GM18868 (cell line): ENCODE data around the gene NTRK2.
"Not testable (repeated sequence)": the region's sequence is repeated elsewhere in the genome, so short reads cannot be mapped to it uniquely, and the experiment has no call there.

Experiments
- ATAC-seq: cut with Tn5 transposase; IDR thresholded peaks from one replicate; pipeline ENCODE4 v1.9.1; 2021; ENCODE audit warnings: mild to moderate bottlenecking, moderate library complexity; ENCODE audit not compliant: unreplicated experiment

NTRK2 gene

DNA sequence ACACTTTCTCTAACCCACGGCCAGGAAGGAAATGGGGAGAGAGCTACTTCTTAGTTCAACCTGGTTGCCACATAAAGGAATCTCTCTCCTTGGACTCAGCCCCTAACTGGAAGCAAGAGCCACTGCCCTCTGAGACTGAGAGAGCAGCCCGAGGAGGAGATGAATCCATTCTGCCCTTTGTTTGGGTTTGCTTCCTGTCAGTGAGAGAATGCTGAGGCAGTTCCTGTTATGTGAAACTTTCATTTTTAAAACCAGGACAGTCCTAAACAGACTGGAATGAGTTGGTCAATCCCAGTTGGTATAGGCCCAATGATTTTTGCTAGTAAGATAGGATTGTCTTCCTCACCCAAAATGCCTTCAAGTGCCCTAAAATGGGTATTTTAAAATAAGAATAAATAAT, 205.1 kb downstream of the NTRK2 start:
- no peak for ATAC-seq

DNA sequence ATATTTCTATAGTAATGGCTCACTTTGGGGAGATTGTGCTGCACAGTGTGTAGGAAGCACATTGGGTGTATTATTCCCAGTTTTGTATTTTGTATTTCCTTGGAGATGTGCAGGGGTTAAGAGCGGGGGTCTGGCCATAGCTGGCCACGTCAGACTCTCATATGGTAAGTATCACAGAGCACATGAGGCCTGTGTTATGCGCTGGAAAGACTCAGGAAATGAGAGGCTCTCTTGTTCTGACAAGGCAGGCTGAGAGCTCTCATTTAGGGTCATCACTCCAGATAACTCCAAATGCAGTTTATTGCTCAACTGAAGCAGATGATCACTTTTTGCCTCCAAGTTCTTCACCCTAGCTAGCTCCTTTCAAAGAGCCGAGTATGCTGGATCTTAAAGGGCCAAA, 205.7 kb downstream of the NTRK2 start:
- no peak for ATAC-seq

DNA sequence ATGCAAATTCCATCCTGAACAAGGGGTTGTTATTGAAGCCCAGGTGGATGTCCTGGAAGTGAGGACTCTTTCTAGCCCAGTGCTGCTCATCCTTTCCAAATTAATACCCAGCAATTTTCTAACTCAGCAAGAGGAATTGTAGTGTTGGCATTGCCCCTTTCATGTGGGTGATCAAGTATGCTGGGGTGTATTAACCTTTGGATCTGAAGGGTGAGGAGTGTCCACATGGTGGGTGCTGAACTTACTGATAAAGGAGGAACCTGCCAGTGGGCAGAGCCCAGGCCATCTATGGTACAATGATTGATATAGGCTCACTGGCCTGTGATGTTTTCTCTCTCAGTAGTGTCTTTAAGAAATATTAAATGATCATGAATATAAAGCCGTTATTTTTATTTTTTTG, 210.1 kb downstream of the NTRK2 start:
- no peak for ATAC-seq

- no peak for ATAC-seq
Observed at GRCh38 chr9:84880835-84881234, 211.3 kb downstream of the NTRK2 start.

DNA sequence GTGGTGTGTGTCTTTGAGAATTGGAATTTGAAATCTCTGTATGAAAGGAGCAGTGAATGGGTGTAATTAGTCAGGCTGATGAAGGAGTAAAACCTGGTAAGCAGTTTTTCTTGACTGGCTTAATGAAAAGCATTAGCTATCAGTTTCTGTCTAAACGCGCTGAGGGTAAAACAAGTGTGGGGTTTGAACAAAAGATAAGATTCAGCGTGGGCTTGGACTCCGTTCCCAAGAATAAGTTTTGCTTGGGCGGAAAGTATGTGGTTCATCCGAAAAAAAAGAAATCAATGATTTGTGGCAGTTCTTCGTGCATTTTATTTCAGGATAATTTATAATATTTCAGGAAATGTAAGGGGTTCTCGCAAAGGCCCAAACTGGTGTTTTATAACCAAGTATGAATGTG, 217.3 kb downstream of the NTRK2 start:
- no peak for ATAC-seq

DNA sequence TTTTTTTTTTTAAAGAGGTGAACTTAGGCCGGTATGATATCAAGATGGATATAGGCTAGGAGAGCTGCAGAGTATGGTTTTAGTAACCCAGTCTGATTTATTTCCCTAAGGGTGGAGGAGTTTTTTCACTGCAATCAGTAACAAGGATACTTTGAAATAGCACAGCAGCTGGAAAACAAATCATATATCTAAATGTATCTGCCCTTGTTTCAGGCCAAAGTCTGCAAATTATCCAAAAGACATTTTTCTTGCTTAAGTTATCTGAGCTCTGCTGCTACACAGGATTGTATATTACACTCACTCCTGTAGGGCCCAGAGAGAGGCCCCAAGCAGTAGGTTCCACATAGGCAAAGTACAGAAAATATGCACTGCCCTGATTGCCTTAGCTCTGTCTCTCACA, 222.4 kb downstream of the NTRK2 start:
- no peak for ATAC-seq

DNA sequence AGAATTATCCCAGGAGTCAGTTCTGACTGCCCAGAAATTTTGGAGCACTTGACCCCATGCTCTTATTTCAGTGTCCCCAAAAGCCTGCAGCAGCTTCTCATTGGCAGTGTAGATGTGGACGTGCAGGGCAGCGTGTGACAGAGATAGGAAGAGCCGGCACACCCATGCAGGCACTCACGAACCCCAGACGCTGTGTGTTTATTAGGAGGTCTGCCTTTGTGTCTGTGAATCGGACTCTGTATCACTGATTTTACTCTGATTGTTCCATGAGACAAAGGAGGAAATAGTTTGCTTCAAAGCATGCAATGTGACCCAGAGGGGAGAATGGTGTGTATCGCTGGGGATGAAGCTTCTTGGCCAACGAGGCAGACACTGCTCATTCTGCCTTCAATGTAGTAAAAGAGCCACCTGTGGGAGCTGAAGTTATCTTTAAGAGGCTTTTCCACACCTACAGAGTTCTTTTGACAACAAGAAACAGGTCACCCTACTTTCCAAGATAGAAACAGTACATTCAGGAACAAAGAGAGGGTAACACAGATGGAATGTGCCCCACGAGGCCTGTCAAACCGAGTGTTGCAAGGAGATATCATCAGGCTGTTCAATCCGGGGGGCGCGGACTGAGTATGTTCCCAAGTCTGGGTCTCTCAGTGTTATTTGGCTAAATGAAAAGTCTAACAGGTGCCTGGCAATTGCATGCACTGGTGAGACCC, 224.0 kb downstream of the NTRK2 start:
- ATAC-seq = no peak

DNA sequence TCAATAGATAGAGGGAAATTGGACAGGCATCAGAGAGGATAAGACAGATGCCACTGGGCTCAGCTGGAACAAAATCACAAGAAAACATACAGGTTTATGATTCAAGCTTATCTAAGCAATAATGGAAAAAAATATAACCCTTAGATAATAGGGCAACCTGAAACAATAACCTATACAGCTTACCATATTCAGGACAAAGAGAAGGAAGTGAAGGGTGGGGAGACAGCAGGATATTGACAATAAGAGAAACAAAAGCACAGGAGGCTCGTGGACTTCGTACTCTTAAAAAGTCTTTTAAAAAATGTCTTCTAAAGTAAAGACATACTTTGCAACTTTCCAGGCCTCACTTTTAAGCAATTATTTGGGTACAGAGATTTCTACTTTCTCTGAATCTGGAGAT, 225.3 kb downstream of the NTRK2 start:
- ATAC-seq = no peak

DNA sequence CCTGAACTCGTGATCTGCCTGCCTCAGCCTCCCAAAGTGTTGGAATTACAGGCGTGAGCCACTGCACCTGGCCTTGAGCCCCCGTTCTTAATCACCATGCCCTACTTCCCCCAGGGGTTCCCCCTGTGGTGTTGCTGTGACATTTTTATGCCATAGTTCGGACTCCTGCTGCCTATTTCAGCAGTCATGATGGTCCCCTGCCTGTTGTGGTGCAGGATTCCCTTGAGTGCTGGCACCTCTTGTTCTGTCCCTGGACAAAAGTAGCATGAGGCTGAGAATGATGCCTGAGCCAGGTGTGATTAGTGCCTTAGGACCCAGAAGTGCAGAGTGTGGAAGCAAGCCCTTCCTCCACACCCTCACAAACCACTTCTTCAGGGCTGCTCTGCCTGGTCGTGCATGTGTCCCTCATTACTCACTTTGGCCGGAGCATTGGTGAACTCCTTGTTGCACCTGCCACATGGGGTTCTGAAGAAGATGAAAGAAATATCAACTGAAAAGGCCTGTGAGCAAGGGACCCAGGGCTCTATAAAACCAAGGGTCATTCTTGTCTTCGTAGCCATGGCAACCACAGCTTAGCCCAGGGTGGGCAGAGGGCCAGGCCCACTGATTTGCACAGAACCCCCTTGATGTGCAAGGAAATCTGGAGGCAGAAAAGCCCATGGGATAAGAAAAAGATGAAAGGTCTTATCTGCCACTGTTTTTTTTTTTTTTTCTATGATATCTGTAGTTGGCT, 228.0 kb downstream of the NTRK2 start:
- ATAC-seq = no peak

GRCh38 chr9:84898188-84898587, 228.7 kb downstream of the NTRK2 start:
- ATAC-seq = no peak

DNA sequence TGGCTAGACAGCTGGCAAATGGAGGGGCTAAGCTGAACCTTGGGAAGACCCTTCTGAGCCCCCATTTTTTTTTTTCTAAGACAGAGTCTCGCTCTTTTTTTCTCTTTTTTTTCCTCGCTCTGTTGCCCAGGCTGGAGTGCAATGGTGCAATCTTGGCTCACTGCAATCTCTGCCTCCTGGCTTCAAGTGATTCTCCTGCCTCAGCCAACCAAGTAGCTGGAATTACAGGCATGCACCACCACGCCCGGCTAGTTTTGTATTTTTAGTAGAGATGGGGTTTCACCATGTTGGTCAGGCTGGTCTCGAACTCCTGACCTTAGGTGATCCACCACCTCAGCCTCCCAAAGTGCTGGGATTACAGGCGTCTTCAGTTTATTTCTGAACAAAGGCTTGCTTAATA, 229.1 kb downstream of the NTRK2 start:
- not testable (repeated sequence) for ATAC-seq

DNA sequence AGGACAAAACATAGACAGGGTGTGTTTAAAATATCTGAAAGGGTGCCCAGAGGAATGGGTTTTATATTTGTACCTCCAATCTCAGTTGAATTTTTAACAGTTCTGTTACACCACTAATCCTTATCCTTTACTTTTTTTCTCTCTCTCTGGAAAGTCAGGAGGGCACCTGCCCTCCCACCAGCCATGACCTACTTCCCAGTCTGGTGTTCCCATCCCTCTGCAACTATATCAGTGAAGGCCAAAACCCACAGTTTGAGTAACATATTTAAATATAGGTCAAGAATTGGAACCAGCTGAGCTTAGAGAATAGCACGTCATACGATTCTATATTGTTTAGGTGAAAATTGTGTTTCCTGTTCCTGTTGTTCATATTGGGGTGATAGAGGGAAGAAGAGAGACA, 229.8 kb downstream of the NTRK2 start:
- no peak for ATAC-seq

- ATAC-seq = no peak
Observed at GRCh38 chr9:84900421-84900820, 230.9 kb downstream of the NTRK2 start.

GRCh38 chr9:84903963-84904362, 234.4 kb downstream of the NTRK2 start:
- ATAC-seq = no peak

DNA sequence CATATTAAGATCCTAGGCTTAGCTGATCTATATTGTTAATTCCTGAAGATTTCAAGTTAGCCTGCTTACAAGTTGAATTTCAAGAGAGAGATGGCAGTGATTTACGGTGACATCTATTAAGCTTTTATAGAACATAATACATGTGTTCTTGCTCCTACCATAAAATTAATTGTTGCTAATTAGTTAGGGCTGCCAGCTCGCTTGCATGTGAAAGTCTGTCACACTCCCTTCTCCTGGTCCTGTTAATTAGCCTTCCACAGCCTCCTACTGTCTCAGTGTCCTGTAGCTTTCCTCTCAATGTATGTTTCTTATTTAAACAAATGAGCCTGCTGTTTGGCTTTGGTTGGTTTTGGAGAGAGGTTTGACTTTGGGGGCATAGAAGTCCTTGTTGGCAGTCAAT, 247.2 kb downstream of the NTRK2 start:
- no peak for ATAC-seq

DNA sequence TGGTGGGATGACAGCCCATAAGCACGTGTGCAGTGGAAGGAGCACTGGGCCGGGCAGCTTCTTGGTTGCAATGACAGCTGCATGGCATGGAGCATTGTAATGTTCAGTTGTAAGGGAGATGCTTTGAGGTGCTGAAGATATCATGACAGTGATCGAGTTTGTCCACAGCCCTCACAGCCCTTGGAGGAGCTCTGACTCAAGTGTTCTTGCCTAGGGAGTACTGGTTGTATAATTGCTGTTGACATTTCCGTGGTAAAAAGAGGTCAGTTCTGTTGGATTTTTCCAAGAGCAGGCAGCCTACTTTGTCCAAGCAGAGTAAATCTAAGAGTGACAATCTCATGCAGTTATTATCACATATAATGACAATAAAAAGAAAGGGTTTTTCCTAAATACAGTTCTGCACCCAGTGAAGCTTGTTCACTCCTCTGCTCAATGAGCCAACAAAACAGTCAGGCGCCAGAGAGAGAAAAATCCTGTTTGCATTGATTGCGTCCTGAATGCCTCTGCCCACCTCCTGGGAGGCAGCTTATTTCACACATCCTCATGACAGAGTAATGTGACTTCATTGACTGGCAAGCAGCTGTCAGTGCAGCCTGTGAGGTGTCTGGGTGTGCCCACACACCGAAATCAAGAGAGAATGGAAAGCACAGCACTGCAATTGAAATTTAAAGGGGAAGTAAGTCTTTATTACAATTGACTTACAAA, 248.0 kb downstream of the NTRK2 start:
- ATAC-seq = no peak

GRCh38 chr9:84919440-84919839, 249.9 kb downstream of the NTRK2 start:
- ATAC-seq = no peak

DNA sequence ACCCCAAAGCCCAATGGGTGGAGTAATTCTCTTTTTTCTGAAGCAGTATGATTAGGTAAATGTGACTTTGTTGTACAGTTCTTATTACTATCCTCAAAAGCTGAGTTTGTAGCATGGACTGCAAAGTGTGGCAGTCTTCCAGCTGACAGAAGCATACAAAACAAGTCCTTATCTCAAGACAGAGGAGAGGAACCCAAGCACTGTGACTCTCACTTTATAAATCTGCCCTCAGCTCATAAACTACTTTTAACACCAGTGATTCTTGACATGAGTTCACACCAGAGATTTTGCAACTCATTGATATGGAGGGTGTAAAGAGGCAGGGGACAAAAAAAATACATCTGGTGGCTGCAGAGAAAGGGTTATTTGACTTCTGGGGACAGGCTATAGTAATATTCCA, 251.6 kb downstream of the NTRK2 start:
- ATAC-seq = no peak

DNA sequence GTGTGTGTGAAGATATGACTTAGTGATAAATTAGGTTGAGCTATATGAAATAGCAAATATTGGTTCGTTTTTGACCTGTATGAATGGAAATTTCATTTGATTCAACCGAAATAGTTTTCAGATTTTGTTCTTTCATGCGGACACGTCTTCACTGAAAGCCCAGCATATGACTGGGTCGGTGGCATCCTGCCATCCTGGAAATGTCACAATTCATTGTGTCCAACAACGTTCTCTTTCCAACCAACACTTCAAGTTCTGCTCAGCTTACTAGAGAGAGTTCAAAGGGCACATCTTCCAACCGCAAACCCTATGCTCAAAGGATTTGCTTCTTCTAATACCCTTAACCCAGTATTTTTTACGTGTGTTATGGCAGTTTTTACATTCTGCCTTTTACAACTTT, 252.5 kb downstream of the NTRK2 start:
- ATAC-seq = no peak

- no peak for ATAC-seq
Observed at GRCh38 chr9:84924266-84924665, 254.7 kb downstream of the NTRK2 start.

DNA sequence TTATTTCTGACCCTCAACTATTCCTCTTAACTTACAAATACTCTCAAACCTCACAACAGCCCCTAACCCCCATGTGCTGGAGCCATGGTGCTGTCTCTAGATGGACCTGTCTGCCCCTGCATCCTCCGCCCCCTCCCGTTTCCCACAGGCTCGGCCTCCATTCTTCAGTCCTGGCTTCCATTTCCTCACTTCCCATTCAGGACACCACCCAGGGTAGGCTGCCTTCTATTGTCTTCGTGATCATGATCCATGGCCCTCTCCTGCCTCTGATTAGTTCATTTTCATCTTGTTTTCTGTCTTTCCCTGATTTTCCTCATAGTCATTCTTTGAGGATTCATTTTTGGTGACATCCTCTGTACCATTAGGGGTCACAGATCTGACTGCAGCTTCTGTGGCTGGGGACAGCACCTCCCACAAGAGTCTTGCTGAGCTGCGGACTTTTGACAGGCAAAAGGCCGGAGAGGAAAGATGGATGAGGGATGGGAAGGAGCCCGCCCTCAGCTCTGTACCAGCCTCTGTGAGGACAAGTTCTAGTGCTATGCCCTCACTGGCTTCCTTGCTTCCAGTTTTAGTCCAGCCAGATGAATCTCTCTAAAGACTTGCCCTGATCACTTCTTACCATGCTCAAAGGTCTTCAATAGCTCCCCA, 255.8 kb downstream of the NTRK2 start:
- ATAC-seq = no peak

GRCh38 chr9:84926793-84927192, 257.3 kb downstream of the NTRK2 start:
- no peak for ATAC-seq
